Activated gamma-delta T cell treated with Interleukin-2 at 50 U/mL for 16 hours (primary cell): ENCODE results near the gene MEOX2.

Experiments used
- DNase-seq: peaks from one replicate; pipeline ENCODE4 v3.0.0-alpha.2; 2020

The MEOX2 gene

GRCh38 chr7:15680446-15680845 lies 6.0 kb downstream of the MEOX2 start:
- DNase-seq = no peak

GRCh38 chr7:15679306-15679705 lies 7.2 kb downstream of the MEOX2 start:
- no peak for DNase-seq

GRCh38 chr7:15678653-15679052 lies 7.8 kb downstream of the MEOX2 start:
- no peak for DNase-seq

- DNase-seq = no peak
Measured at GRCh38 chr7:15675379-15675778, 11.1 kb downstream of the MEOX2 start.

- no peak for DNase-seq
Measured at GRCh38 chr7:15674586-15674985, 11.9 kb downstream of the MEOX2 start.

- DNase-seq = no peak
Measured at GRCh38 chr7:15669443-15670090, 16.9 kb downstream of the MEOX2 start.

GRCh38 chr7:15667991-15668390 lies 18.5 kb downstream of the MEOX2 start:
- DNase-seq = no peak

GRCh38 chr7:15662451-15662850 lies 24.0 kb downstream of the MEOX2 start:
- no peak for DNase-seq

- DNase-seq = no peak
Measured at GRCh38 chr7:15658247-15658646, 28.2 kb downstream of the MEOX2 start.

GRCh38 chr7:15652776-15653290 lies 33.6 kb downstream of the MEOX2 start:
- DNase-seq = no peak

- DNase-seq = no peak
Measured at GRCh38 chr7:15651693-15652092, 34.8 kb downstream of the MEOX2 start.

- no peak for DNase-seq
Measured at GRCh38 chr7:15650787-15651186, 35.7 kb downstream of the MEOX2 start.

GRCh38 chr7:15648461-15648961 lies 38.0 kb downstream of the MEOX2 start:
- DNase-seq = no peak

- no peak for DNase-seq
Measured at GRCh38 chr7:15647309-15647708, 39.2 kb downstream of the MEOX2 start.

- DNase-seq = no peak
Measured at GRCh38 chr7:15643000-15643705, 43.3 kb downstream of the MEOX2 start.

GRCh38 chr7:15628876-15629275 lies 57.6 kb downstream of the MEOX2 start:
- no peak for DNase-seq

- no peak for DNase-seq
Measured at GRCh38 chr7:15626041-15626440, 60.4 kb downstream of the MEOX2 start.

GRCh38 chr7:15625466-15625865 lies 61.0 kb downstream of the MEOX2 start:
- DNase-seq = no peak

- DNase-seq = no peak
Measured at GRCh38 chr7:15621468-15621867, 65.0 kb downstream of the MEOX2 start.

GRCh38 chr7:15620491-15621185 lies 65.8 kb downstream of the MEOX2 start:
- DNase-seq = no peak

GRCh38 chr7:15618275-15618674 lies 68.2 kb downstream of the MEOX2 start:
- DNase-seq = no peak

- no peak for DNase-seq
Measured at GRCh38 chr7:15612205-15612604, 74.3 kb downstream of the MEOX2 start.

- DNase-seq = no peak
Measured at GRCh38 chr7:15610503-15610902, 76.0 kb downstream of the MEOX2 start.

GRCh38 chr7:15609287-15609686 lies 77.2 kb downstream of the MEOX2 start:
- no peak for DNase-seq
